Immature natural killer cell (primary cell): Measurements from ENCODE around the gene TEAD1. TPM values are rescaled to one million over a fixed set of nuclear protein-coding genes. Genes with fewer than 3 reads are reported as not detected.

ENCODE experiments used
- DNase-seq, 3 donors: peaks; one replicate each; pipeline ENCODE4 v3.0.0; 2022; ENCODE audit warnings: mixed read lengths in 1 of 3
- H3K27ac Mint-ChIP-seq, 6 donors: one replicate each; pipeline ENCODE4 v1.8.0; 2020; ENCODE audit warnings: mixed read lengths in 6 of 6, mild to moderate bottlenecking in 5 of 6, inconsistent platforms in 4 of 6, moderate library complexity in 3 of 6
- H3K27me3 Mint-ChIP-seq, 3 donors: one replicate each; pipeline ENCODE4 v1.8.0; 2020 to 2021; ENCODE audit warnings: low read depth in 3 of 3, mild to moderate bottlenecking in 3 of 3, mixed read lengths in 3 of 3, moderate library complexity in 3 of 3, inconsistent platforms in 1 of 3
- H3K36me3 Mint-ChIP-seq, 3 donors: one replicate each; pipeline ENCODE4 v1.8.0; 2020; ENCODE audit warnings: mixed read lengths in 3 of 3, inconsistent platforms in 2 of 3, mild to moderate bottlenecking in 2 of 3
- H3K4me1 Mint-ChIP-seq, 2 donors: one replicate each; pipeline ENCODE4 v1.8.0; 2020; ENCODE audit warnings: inconsistent platforms in 2 of 2, mild to moderate bottlenecking in 2 of 2, mixed read lengths in 2 of 2, moderate library complexity in 1 of 2
- H3K4me3 Mint-ChIP-seq, 5 donors: one replicate each; pipeline ENCODE4 v1.8.0; 2020; ENCODE audit warnings: mild to moderate bottlenecking in 5 of 5, mixed read lengths in 5 of 5, inconsistent platforms in 3 of 5, moderate library complexity in 3 of 5
- H3K9me3 Mint-ChIP-seq, 6 donors: one replicate each; pipeline ENCODE4 v1.8.0; 2020; ENCODE audit warnings: mild to moderate bottlenecking in 6 of 6, mixed read lengths in 6 of 6, inconsistent platforms in 4 of 6, moderate library complexity in 3 of 6
- polyA plus RNA-seq, 3 donors: library from polyadenylated mRNA; unstranded; fragments of 300-500 nt; fragmentation: Illumina TruSeq; gene quantifications; one replicate each; pipeline ENCODE4 v1.2.3, GENCODE V29; 2021

The TEAD1 gene
- polyA plus RNA-seq, 3 donors from 2014 or later, result not detected

GRCh38 chr11:12964650-12965049 lies 290.4 kb downstream of the TEAD1 start:
- H3K27me3 Mint-ChIP-seq, result peaks cover 2 to 6% (median 5%) of the 10 kb centered on the region in 3 donors
- no peaks in the 10 kb centered on the region for H3K9me3 Mint-ChIP-seq
- H3K4me1 Mint-ChIP-seq, result no peaks in the 10 kb centered on the region
- H3K4me3 Mint-ChIP-seq, result no peak overlapping the region
- no peak overlapping the region for H3K27ac Mint-ChIP-seq
- DNase-seq, result no peak
- no peaks in the 10 kb centered on the region for H3K36me3 Mint-ChIP-seq

- DNase-seq, result no peak
- no peaks in the 10 kb centered on the region for H3K4me1 Mint-ChIP-seq
- H3K27ac Mint-ChIP-seq, result no peak overlapping the region
- no peak overlapping the region for H3K4me3 Mint-ChIP-seq
- no peaks in the 10 kb centered on the region for H3K36me3 Mint-ChIP-seq
- peaks cover 0 to 6% (median 3%) of the 10 kb centered on the region in 3 donors for H3K27me3 Mint-ChIP-seq
- no peaks in the 10 kb centered on the region for H3K9me3 Mint-ChIP-seq
These were observed 291.8 kb downstream of the TEAD1 start for GRCh38 chr11:12966002-12966401.

DNA sequence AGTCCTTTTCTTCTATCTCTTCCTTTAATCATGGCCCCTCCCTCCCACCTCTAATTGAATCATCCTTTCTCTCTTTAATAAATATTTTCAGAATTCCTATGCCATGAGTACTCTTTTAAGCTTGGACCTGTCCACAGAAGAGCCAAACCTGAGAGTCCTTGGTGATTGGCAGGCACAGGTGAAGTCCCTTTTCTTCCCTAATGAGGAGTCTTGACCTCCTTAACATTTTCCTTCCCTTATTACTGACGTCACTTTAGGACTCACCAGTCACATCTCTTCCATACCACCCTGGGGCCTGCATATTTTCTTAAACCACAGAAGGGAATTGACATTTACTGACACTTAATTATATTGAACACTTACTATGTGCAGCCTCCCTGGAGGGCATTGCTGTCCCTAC lies 293.9 kb downstream of the TEAD1 start:
- no peaks in the 10 kb centered on the region for H3K36me3 Mint-ChIP-seq
- no peaks in the 10 kb centered on the region for H3K9me3 Mint-ChIP-seq
- H3K4me3 Mint-ChIP-seq, result no peak overlapping the region
- no peak for DNase-seq
- H3K27ac Mint-ChIP-seq, result no peak overlapping the region
- H3K27me3 Mint-ChIP-seq, result peaks cover 0 to 4% (median 2%) of the 10 kb centered on the region in 3 donors
- H3K4me1 Mint-ChIP-seq, result no peaks in the 10 kb centered on the region

- Mint-ChIP-seq H3K9me3 (no peaks in the 10 kb centered on the region), H3K36me3 (no peaks in the 10 kb centered on the region), H3K4me3 (no peak overlapping the region), H3K27me3 (peaks cover 0 to 4% (median 0%) of the 10 kb centered on the region in 3 donors), H3K4me1 (no peaks in the 10 kb centered on the region), H3K27ac (no peak overlapping the region)
- DNase-seq, result no peak
These were observed 294.6 kb downstream of the TEAD1 start for GRCh38 chr11:12968826-12969225.

GRCh38 chr11:12971955-12972354 lies 297.7 kb downstream of the TEAD1 start:
- no peaks in the 10 kb centered on the region for H3K4me1 Mint-ChIP-seq
- no peak for DNase-seq

DNA sequence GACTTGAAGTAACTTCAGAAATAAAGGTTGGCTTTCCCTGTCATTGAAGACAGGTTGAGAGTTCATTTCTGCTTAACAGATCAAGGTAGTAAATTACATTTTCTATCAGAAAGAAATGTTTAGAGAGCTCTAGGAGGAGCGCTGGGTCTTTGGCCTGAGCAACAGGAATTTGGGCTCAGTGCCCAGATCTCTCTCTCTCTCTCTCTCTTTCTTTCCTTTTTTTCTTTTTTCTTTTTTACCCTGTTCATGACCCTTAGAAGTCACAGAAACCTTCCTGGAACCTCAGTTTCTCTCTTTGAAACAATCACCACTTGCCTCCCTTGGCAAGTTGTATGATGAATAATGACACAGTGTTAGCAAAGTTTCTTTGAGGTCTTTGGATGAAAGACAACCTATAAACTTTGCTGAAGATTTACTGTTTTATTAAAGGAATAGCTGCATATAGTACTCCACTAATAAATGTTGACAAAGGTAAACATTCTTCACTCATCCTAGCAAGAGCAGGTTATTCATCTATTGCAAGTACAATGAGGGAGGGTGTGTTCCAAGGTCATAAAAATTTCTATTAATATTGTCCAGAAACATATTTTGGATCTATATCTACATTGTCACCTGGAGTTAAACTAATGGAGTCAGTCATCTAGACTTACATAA lies 299.4 kb downstream of the TEAD1 start:
- Mint-ChIP-seq H3K9me3 (no peaks in the 10 kb centered on the region), H3K36me3 (no peaks in the 10 kb centered on the region), H3K27ac (no peak overlapping the region), H3K4me1 (no peaks in the 10 kb centered on the region), H3K27me3 (no peaks in the 10 kb centered on the region), H3K4me3 (no peak overlapping the region)
- no peak for DNase-seq

More at GRCh38 chr11:12971955-12972354, 297.7 kb downstream of the TEAD1 start:
- Mint-ChIP-seq H3K27me3 (peaks cover 0 to 2% (median 0%) of the 10 kb centered on the region in 3 donors), H3K36me3 (no peaks in the 10 kb centered on the region), H3K27ac (no peak overlapping the region), H3K9me3 (no peaks in the 10 kb centered on the region), H3K4me3 (no peak overlapping the region)

DNA sequence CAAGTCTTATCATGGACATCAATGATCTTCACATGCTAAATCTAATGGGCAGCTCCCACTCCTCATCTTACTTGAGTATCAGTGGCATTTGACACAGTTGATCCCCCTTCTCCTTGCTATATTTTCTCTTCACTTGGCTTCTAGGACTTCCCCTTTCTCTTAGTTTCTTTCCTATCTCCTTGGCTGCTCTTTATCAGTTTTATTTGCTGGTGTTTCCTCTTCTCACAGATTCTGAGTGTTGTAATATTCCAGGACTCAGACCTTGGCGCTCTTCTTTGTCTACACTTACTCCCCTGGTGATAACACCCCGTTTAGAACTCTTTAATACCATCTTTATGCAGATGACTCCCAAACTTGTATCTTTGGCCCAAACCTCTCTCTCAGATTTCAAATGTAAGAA lies 301.0 kb downstream of the TEAD1 start:
- DNase-seq, result no peak
- H3K4me1 Mint-ChIP-seq, result no peaks in the 10 kb centered on the region
- no peaks in the 10 kb centered on the region for H3K27me3 Mint-ChIP-seq
- H3K9me3 Mint-ChIP-seq, result no peaks in the 10 kb centered on the region
- no peak overlapping the region for H3K4me3 Mint-ChIP-seq
- H3K36me3 Mint-ChIP-seq, result no peaks in the 10 kb centered on the region
- no peak overlapping the region for H3K27ac Mint-ChIP-seq

- H3K4me1 Mint-ChIP-seq, result no peaks in the 10 kb centered on the region
- no peak overlapping the region for H3K4me3 Mint-ChIP-seq
- no peak for DNase-seq
- no peaks in the 10 kb centered on the region for H3K9me3 Mint-ChIP-seq
- H3K27ac Mint-ChIP-seq, result no peak overlapping the region
- H3K27me3 Mint-ChIP-seq, result peaks cover 0 to 4% (median 1%) of the 10 kb centered on the region in 3 donors
- H3K36me3 Mint-ChIP-seq, result no peaks in the 10 kb centered on the region
These were observed 305.9 kb downstream of the TEAD1 start for GRCh38 chr11:12979928-12980689.

GRCh38 chr11:12981676-12982522 lies 307.7 kb downstream of the TEAD1 start:
- no peak overlapping the region for H3K27ac Mint-ChIP-seq
- DNase-seq, result no peak
- H3K27me3 Mint-ChIP-seq, result peaks cover 2 to 6% (median 3%) of the 10 kb centered on the region in 3 donors
- H3K9me3 Mint-ChIP-seq, result no peaks in the 10 kb centered on the region
- H3K4me1 Mint-ChIP-seq, result no peaks in the 10 kb centered on the region
- no peaks in the 10 kb centered on the region for H3K36me3 Mint-ChIP-seq
- H3K4me3 Mint-ChIP-seq, result no peak overlapping the region

DNA sequence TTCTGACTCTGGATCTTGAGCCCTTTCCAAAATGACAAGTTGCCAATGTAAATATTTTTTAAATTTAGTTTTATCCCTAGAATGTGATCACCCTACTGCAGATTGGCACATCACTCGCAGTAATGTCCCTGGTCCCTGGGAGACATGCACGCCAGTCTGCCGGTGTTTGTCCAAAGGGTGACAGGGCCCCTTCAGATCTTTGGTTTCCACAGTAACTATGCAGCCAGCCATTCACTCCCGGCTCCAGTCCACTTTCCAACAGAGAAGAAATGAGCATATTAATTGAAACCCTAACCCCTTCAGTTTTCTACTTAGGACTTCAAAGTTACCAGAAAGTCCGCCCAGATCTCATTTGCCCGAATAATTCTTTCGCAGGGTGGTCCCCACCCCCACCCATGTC lies 309.1 kb downstream of the TEAD1 start:
- H3K4me3 Mint-ChIP-seq, result no peak overlapping the region
- H3K36me3 Mint-ChIP-seq, result no peaks in the 10 kb centered on the region
- no peak for DNase-seq
- H3K9me3 Mint-ChIP-seq, result no peaks in the 10 kb centered on the region
- peaks cover 2 to 6% (median 3%) of the 10 kb centered on the region in 3 donors for H3K27me3 Mint-ChIP-seq
- H3K4me1 Mint-ChIP-seq, result no peaks in the 10 kb centered on the region
- H3K27ac Mint-ChIP-seq, result no peak overlapping the region

- Mint-ChIP-seq H3K27ac (no peak overlapping the region), H3K9me3 (no peaks in the 10 kb centered on the region), H3K4me3 (no peak overlapping the region), H3K27me3 (peaks cover 2 to 9% (median 6%) of the 10 kb centered on the region in 3 donors), H3K36me3 (no peaks in the 10 kb centered on the region), H3K4me1 (no peaks in the 10 kb centered on the region)
- DNase-seq, result no peak
These were observed 312.1 kb downstream of the TEAD1 start for GRCh38 chr11:12986194-12986898.

- Mint-ChIP-seq H3K27ac (no peak overlapping the region), H3K27me3 (peaks cover 5 to 11% (median 5%) of the 10 kb centered on the region in 3 donors), H3K4me3 (no peak overlapping the region), H3K9me3 (no peaks in the 10 kb centered on the region), H3K36me3 (no peaks in the 10 kb centered on the region), H3K4me1 (no peaks in the 10 kb centered on the region)
- no peak for DNase-seq
These were observed 315.4 kb downstream of the TEAD1 start for GRCh38 chr11:12989428-12990161.

- peaks cover 5 to 11% (median 5%) of the 10 kb centered on the region in 3 donors for H3K27me3 Mint-ChIP-seq
- no peaks in the 10 kb centered on the region for H3K4me1 Mint-ChIP-seq
- no peak for DNase-seq
- no peak overlapping the region for H3K27ac Mint-ChIP-seq
- no peaks in the 10 kb centered on the region for H3K36me3 Mint-ChIP-seq
- H3K4me3 Mint-ChIP-seq, result no peak overlapping the region
- no peaks in the 10 kb centered on the region for H3K9me3 Mint-ChIP-seq
These were observed 315.9 kb downstream of the TEAD1 start for GRCh38 chr11:12990162-12990480.
